Psoas muscle (tissue), 8 donors: ENCODE results near the gene HMGCS1. TPM values are rescaled to one million over a fixed set of nuclear protein-coding genes. Genes with fewer than 3 reads are reported as not detected.
"Not testable (repeated sequence)": the region's sequence is repeated elsewhere in the genome, so short reads cannot be mapped to it uniquely, and the experiment has no call there.

Experiments
- ATAC-seq, 4 donors: fragments of 200-7000 bp; cut with Tn5 transposase; one replicate each; pipeline ENCODE4 v1.9.1; 2020; ENCODE audit warnings: moderate library complexity in 3 of 4, mild to moderate bottlenecking in 2 of 4
- DNase-seq, 2 donors: peaks; one replicate each; pipeline ENCODE4 v3.0.0-alpha.2; 2020
- H3K27ac ChIP-seq: fragments of 200-600 bp; one replicate; pipeline ENCODE4 v1.8.0; 2022
- H3K27me3 ChIP-seq, 3 donors: fragments of 200-600 bp in 1 of 3; one replicate each; pipeline versions ENCODE4 v1.6.1 to v1.8.0; 2013 to 2022; ENCODE audit warnings: low read length in 2 of 3, mild to moderate bottlenecking in 2 of 3, moderate library complexity in 1 of 3; ENCODE audit not compliant: insufficient read depth in 3 of 3
- H3K36me3 ChIP-seq, 2 donors: fragments of 200-600 bp in 1 of 2; one replicate each; pipeline versions ENCODE4 v1.6.1 to v1.8.0; 2013 to 2022; ENCODE audit warnings: low read depth in 1 of 2, mild to moderate bottlenecking in 1 of 2, moderate library complexity in 1 of 2; ENCODE audit not compliant: insufficient read depth in 1 of 2
- H3K4me1 ChIP-seq: fragments of 200-600 bp; one replicate; pipeline ENCODE4 v1.8.0; 2022
- H3K4me3 ChIP-seq: fragments of 200-600 bp; one replicate; pipeline ENCODE4 v1.8.0; 2022; ENCODE audit warnings: mild to moderate bottlenecking
- H3K9me3 ChIP-seq: fragments of 200-600 bp; one replicate; pipeline ENCODE4 v1.8.0; 2022
- CTCF ChIP-seq: fragments of 200-600 bp; IDR thresholded peaks from one replicate; pipeline ENCODE4 v1.8.0; 2022; ENCODE audit warnings: antibody characterized with exemption
- WGBS, 3 donors: extraction: QIAGEN DNeasy Blood & Tissue Kit; methylation state at CpG; one replicate each; pipeline versions ENCODE4 v1.1.6 to v1.1.7; 2013; 5-methylcytosine and 5-hydroxymethylcytosine counted together
- intact Hi-C, 2 donors: fragments of 100-400 bp; cut with DNase I; formaldehyde crosslinking; loops; one replicate each; pipeline versions ENCODE4 v1.11.0 to v1.14.2; 2022
- polyA plus RNA-seq, 3 donors: library from polyadenylated mRNA; stranded (reverse); fragments of 200-250 nt; gene quantifications; one replicate each; pipeline ENCODE4 v1.2.3, GENCODE V29; 2013
- total RNA-seq, 4 donors: library from RNA; stranded (reverse); fragmentation: NEBNext Ultra II Directional in 2 of 4; extraction: Animal tissue kit (Norgen Biotek cat#: 25700) in 2 of 4; gene quantifications; one replicate each; pipeline versions ENCODE4 v1.2.1 to v1.2.4, GENCODE V29; 2021 to 2023
- donor health status: healthy with polysubstance abuse.
- donor health status: DM: no; HTN: no; CAD: no; lungs with moderate emphysema.
- donor health status: Bipolar disorder and iron deficiency.
- donor health status: healthy.
- donor health status: DM: yes; HTN: yes; CAD: no.
- donor health status: DM: no; HTN: no; CAD: no.
- donor health status: DM: no; HTN: no; CAD: no.
- donor health status: DM: yes; HTN: yes; CAD: no.

Gene HMGCS1
- total and polyA plus RNA-seq, 7 donors: 7.6 to 22.6 (median 14.7) TPM

DNA sequence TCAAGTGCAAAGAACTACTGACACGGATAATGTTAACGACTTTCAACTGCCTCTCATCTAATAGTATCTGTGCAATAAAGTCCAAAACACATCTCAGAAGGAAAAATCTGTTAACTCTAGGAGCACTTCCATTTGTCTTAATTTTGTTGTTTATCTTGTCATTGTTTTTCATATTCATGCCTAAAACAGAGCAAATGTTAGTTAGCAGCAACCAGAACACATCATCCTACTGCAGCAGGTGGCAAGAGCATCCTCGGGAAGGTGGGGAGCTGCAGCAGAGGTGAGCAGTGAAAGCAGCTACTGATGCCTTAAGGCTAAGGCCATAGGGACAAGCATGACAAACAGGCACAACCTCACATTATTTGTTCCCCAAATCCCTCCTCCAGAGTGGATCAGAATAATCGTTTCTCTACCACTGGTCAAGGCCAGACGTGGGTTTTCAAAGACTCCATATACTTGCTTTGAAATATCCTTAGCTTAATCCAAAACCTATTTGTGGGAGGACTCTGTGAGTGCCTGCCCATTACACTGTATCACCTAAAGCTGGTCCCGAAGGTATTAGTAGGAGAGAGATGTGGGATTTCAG is 1.0 kb downstream of the HMGCS1 start:
- H3K9me3 ChIP-seq: no peaks in the 10 kb centered on the region
- peaks cover 11% of the 10 kb centered on the region for H3K4me1 ChIP-seq
- intact Hi-C loops: loop anchor here in 1 of 2 donors (5.0 to 10.0 kb wide), 2 partner anchors 173 to 190 kb away; partner anchors contain the start of genes TMEM267 and ZNF131
- no peak for ATAC-seq
- no peak for TF ChIP-seq CTCF
- WGBS, 3 donors: 19 to 28% (median 22%) methylated on average over 6 of the region's 6 CpGs
- no peak for DNase-seq
- peak overlapping the region; percentile 96 for H3K4me3 ChIP-seq
- peaks cover 0 to 5% of the 10 kb centered on the region in 2 donors for H3K36me3 ChIP-seq
- H3K27ac ChIP-seq: no peak overlapping the region
- no peaks in the 10 kb centered on the region for H3K27me3 ChIP-seq

DNA sequence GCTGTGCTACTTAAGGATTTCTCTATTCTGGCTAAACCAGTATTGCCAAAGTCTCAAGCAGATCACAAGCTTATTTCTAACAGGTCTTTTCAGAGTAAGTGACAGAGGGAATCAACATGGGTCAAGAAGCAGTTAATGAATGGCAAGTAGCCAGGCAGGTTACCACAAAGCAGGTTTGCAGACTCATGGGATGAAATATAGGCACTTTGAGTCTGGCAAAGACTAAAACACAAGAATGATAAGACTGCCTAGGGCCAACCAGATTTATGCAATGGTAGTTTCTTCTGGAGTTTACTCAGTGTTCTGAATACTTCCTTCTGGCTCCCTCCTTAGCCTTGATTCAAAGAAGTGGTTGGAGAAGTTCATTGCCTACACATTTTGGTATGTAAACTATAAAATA is 3.6 kb downstream of the HMGCS1 start:
- Histone ChIP-seq H3K4me1 (peaks cover 11% of the 10 kb centered on the region), H3K4me3 (no peak overlapping the region), H3K27ac (no peak overlapping the region), H3K27me3 (no peaks in the 10 kb centered on the region), H3K9me3 (no peaks in the 10 kb centered on the region), H3K36me3 (peaks cover 0 to 7% of the 10 kb centered on the region in 2 donors)
- DNase-seq: no peak
- intact Hi-C loops: loop anchor here (5.0 to 10.0 kb wide), 3 partner anchors 175 to 237 kb away; partner anchors contain the start of genes TMEM267 (in 1 of the 2) and ZNF131 (in 1 of the 2)
- TF ChIP-seq CTCF: no peak
- no peak for ATAC-seq

DNA sequence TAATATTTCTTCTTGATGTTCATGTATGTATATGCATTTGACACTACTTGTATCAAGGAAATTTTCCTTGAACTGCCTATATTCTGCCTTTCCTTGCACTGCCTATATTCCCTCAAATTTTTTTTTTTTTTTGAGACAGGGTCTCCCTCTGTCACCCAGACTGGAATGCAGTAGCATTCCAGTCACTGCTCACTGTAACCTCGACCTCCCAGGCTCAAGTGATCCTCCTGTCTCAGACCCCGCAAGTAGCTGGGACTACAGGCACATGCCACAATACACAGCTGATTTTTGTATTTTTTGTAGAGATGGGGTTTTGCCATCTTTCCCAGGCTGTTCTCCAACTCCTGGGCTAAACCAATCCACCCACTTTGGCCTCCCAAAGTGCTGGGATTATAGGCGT is 4.1 kb downstream of the HMGCS1 start:
- H3K4me3 ChIP-seq: no peak overlapping the region
- peaks cover 11% of the 10 kb centered on the region for H3K4me1 ChIP-seq
- intact Hi-C loops: loop anchor here in 1 of 2 donors (5.0 kb wide), 1 partner anchor 237 kb away; no protein-coding TSS in a partner anchor
- DNase-seq (no peak), ATAC-seq (no peak)
- 81 to 88% (median 83%) methylated on average over 3 of the region's 3 CpGs for WGBS, 3 donors
- peaks cover 0 to 7% of the 10 kb centered on the region in 2 donors for H3K36me3 ChIP-seq
- H3K27ac ChIP-seq: no peak overlapping the region
- no peak for TF ChIP-seq CTCF
- H3K27me3 ChIP-seq: no peaks in the 10 kb centered on the region
- no peaks in the 10 kb centered on the region for H3K9me3 ChIP-seq

DNA sequence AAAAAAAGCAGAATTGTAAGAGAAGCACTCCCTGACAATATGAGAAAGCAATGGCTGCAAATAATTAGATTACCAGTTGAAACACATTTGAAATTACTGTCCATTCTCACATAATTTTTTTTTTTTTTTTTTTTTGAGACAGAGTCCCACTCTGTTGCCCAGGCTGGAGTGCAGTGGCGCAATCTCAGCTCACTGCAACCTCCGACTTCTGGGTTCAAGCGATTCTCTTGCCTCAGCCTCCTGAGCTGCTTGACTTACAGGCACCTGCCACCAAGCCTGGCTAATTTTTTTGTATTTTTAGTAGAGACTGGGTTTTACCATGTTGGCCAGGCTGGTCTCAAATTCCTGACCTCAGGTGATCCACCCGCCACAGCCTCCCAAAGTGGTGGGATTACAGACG is 6.3 kb downstream of the HMGCS1 start:
- not testable (repeated sequence) for H3K27me3 ChIP-seq, H3K9me3 ChIP-seq, H3K27ac ChIP-seq, ATAC-seq, H3K4me1 ChIP-seq, H3K4me3 ChIP-seq, DNase-seq, H3K36me3 ChIP-seq
- 83 to 91% (median 88%) methylated on average over 5 of the region's 5 CpGs for whole genome bisulfite sequencing, 3 donors
- intact Hi-C loops: loop anchor here in 1 of 2 donors (5.0 kb wide), 1 partner anchor 235 kb away; no protein-coding TSS in a partner anchor

DNA sequence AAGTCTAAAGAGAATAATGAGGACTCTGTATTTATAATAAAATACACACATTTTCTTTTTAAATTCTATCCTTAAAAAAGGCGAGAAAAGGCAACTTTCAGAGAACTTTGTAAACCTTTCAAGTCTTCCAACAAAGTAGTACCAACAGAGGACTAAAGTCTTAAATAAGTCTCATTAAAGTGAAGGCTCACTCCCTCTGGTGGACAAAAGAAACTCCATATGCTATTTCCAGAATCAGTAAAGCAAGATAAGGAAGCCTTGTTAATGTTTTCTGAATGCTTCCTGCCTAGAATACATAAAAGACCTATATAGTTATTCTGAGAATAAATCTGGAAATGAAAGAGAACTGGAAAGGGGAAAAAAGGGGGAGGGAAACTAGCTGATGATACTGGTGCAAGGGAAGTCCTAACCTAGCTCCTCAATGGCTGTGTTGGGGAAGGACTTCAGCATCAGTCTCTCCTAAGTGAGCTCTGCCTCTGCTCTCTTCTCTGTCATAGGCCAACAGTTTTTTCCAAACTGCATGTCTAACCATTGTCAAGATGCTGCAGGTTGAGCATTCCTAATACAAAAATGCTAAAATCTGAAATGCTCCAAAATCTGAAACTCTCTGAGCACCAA is 7.2 kb downstream of the HMGCS1 start:
- Histone ChIP-seq H3K27me3 (no peaks in the 10 kb centered on the region), H3K36me3 (peaks cover 0 to 7% of the 10 kb centered on the region in 2 donors), H3K9me3 (no peaks in the 10 kb centered on the region), H3K27ac (no peak overlapping the region), H3K4me1 (peaks cover 5% of the 10 kb centered on the region), H3K4me3 (no peak overlapping the region)
- 70 to 89% (median 86%) methylated on average over 1 of the region's 1 CpG for WGBS, 3 donors
- DNase-seq (no peak), ATAC-seq (peak in 2 of 4 donors; percentile 44 to 84)
- intact Hi-C loops: loop anchor here in 1 of 2 donors (5.0 kb wide), 1 partner anchor 234 kb away; no protein-coding TSS in a partner anchor
- peak; percentile 65 for TF ChIP-seq CTCF
